HG03066 (cell line): ENCODE measurements around the gene PTCH2.

Source experiments
- ATAC-seq: cut with Tn5 transposase; IDR thresholded peaks from one replicate; pipeline ENCODE4 v1.9.1; 2021; ENCODE audit warnings: low read depth; ENCODE audit not compliant: unreplicated experiment

Gene PTCH2

GRCh38 chr1:44842862-44843655 lies at the start of gene PTCH2:
TSS of gene PTCH2 (minus strand) at chr1:44843253. CDS start at chr1:44842932, 321 bp downstream.
- no peak for ATAC-seq

- ATAC-seq = no peak
Observed at GRCh38 chr1:44890007-44890406, 47.0 kb upstream of the PTCH2 start.

- no peak for ATAC-seq
Observed at GRCh38 chr1:44885406-44885805, 42.4 kb upstream of the PTCH2 start.

GRCh38 chr1:44884746-44885145 lies 41.7 kb upstream of the PTCH2 start:
- ATAC-seq = no peak

- ATAC-seq = no peak
Observed at GRCh38 chr1:44881011-44881632, 38.1 kb upstream of the PTCH2 start.

GRCh38 chr1:44874155-44874554 lies 31.1 kb upstream of the PTCH2 start:
- no peak for ATAC-seq

GRCh38 chr1:44870096-44870495 lies 27.0 kb upstream of the PTCH2 start:
- ATAC-seq = no peak

- ATAC-seq = no peak
Observed at GRCh38 chr1:44867801-44868200, 24.7 kb upstream of the PTCH2 start.

- ATAC-seq = no peak
Observed at GRCh38 chr1:44862829-44863401, 19.9 kb upstream of the PTCH2 start.

GRCh38 chr1:44860891-44861425 lies 17.9 kb upstream of the PTCH2 start:
- no peak for ATAC-seq

- no peak for ATAC-seq
Observed at GRCh38 chr1:44860331-44860730, 17.3 kb upstream of the PTCH2 start.

- ATAC-seq = no peak
Observed at GRCh38 chr1:44857446-44857845, 14.4 kb upstream of the PTCH2 start.

GRCh38 chr1:44855742-44856141 lies 12.7 kb upstream of the PTCH2 start:
- no peak for ATAC-seq

- no peak for ATAC-seq
Observed at GRCh38 chr1:44854970-44855369, 11.9 kb upstream of the PTCH2 start.

GRCh38 chr1:44853201-44853600 lies 10.1 kb upstream of the PTCH2 start:
- no peak for ATAC-seq

- no peak for ATAC-seq
Observed at GRCh38 chr1:44851308-44851707, 8.3 kb upstream of the PTCH2 start.

GRCh38 chr1:44849575-44850132 lies 6.6 kb upstream of the PTCH2 start:
- no peak for ATAC-seq

- ATAC-seq = no peak
Observed at GRCh38 chr1:44848456-44849181, 5.6 kb upstream of the PTCH2 start.

GRCh38 chr1:44847845-44848244 lies 4.8 kb upstream of the PTCH2 start:
- ATAC-seq = no peak

GRCh38 chr1:44846985-44847384 lies 3.9 kb upstream of the PTCH2 start:
- no peak for ATAC-seq

- no peak for ATAC-seq
Observed at GRCh38 chr1:44842486-44842861, 579 bp downstream of the PTCH2 start.
